Naive thymus-derived CD8-positive, alpha-beta T cell (primary cell): Measurements from ENCODE around the gene MYOZ2. TPM values are rescaled to one million over a fixed set of nuclear protein-coding genes. Genes with fewer than 3 reads are reported as not detected.
A peak's percentile ranks its signal among the peaks of the same experiment; 100 is the strongest.

Source experiments
- ATAC-seq, 2 donors: fragments of 150-1000 bp; cut with Tn5 transposase in 1 of 2; sonication (Bioruptor Pico), chemical (Tn5 transposase) in 1 of 2; 1 replicate in 1 of 2; 2 replicates in 1 of 2; pipeline ENCODE4 v1.10.0; 2021; ENCODE audit warnings: mild to moderate bottlenecking in 2 of 2, moderate library complexity in 2 of 2
- POLR2A ChIA-PET: fragments of 350-600 bp; sonication (Branson Sonifier 250); formaldehyde crosslinking; loops from one replicate; lab custom pipeline; 2021; ENCODE audit warnings: antibody characterized with exemption; lab: Charles Lee
- DNase-seq, 10 donors: peaks; one replicate each; pipeline versions ENCODE4 v3.0.0 to v3.0.0-alpha.2; 2020 to 2022
- H3K27ac Mint-ChIP-seq, 10 donors: one replicate each; pipeline ENCODE4 v1.8.0; 2020 to 2022; ENCODE audit warnings: mild to moderate bottlenecking in 10 of 10, mixed read lengths in 10 of 10, moderate library complexity in 4 of 10, inconsistent platforms in 1 of 10
- H3K27me3 Mint-ChIP-seq, 5 donors: one replicate each; pipeline ENCODE4 v1.8.0; 2021 to 2022; ENCODE audit warnings: mixed read lengths in 5 of 5
- H3K36me3 Mint-ChIP-seq, 3 donors: one replicate each; pipeline ENCODE4 v1.8.0; 2020 to 2022; ENCODE audit warnings: mixed read lengths in 3 of 3, mild to moderate bottlenecking in 2 of 3, inconsistent platforms in 1 of 3
- H3K4me1 Mint-ChIP-seq, 4 donors: one replicate each; pipeline ENCODE4 v1.8.0; 2021 to 2022; ENCODE audit warnings: mixed read lengths in 4 of 4
- H3K4me3 Mint-ChIP-seq, 10 donors: one replicate each; pipeline ENCODE4 v1.8.0; 2020 to 2022; ENCODE audit warnings: mild to moderate bottlenecking in 10 of 10, mixed read lengths in 10 of 10, moderate library complexity in 6 of 10, inconsistent platforms in 1 of 10
- H3K9me3 Mint-ChIP-seq, 9 donors: one replicate each; pipeline ENCODE4 v1.8.0; 2020 to 2022; ENCODE audit warnings: mixed read lengths in 9 of 9, mild to moderate bottlenecking in 3 of 9, inconsistent platforms in 1 of 9, moderate library complexity in 1 of 9
- polyA plus RNA-seq, 3 donors: library from polyadenylated mRNA; unstranded; fragments of 300-500 nt; fragmentation: Illumina TruSeq; gene quantifications; one replicate each; pipeline ENCODE4 v1.2.3, GENCODE V29; 2021
- total RNA-seq, 8 experiments: library from RNA in 2 of 8; stranded (reverse) in 2 of 8; gene quantifications; one replicate each; pipeline ENCODE4 v1.2.3 and lab custom pipeline; 2021 to 2026

Gene MYOZ2
- total and polyA plus RNA-seq, 5 experiments from 2014 or later, result not detected

DNA sequence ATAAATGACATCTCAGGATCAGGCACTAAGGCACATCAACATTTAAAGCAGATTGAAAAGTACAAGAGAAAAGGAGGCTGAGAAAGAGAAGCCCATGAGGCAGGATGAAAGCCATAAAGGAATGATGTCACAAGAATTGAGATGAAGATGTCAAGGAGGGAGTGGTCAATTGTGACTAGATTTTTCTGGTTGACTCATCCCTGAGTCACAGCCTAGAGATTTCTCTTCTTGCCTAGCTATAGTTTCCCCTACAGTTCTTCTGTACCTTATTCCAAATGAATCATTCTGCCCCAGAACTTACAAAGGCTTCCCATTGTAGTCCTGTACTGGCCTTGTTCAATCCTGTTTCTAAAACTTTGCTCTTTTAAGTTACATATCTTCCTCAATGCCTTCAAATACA lies 73.4 kb downstream of the MYOZ2 start:
- H3K9me3 Mint-ChIP-seq, result no peaks in the 10 kb centered on the region
- ATAC-seq, result no peak
- peaks cover 0 to 3% (median 0%) of the 10 kb centered on the region in 3 donors for H3K36me3 Mint-ChIP-seq
- peak overlapping the region in 1 of 10 donors; percentile 30 for H3K4me3 Mint-ChIP-seq
- H3K4me1 Mint-ChIP-seq, result peaks cover 8 to 49% (median 32%) of the 10 kb centered on the region in 4 donors
- POLR2A ChIA-PET, result no interaction called here
- no peak for DNase-seq
- peaks cover 0 to 6% (median 0%) of the 10 kb centered on the region in 5 donors for H3K27me3 Mint-ChIP-seq
- peak overlapping the region in 3 of 10 donors; percentile 5 to 66 (median 50) for H3K27ac Mint-ChIP-seq

DNA sequence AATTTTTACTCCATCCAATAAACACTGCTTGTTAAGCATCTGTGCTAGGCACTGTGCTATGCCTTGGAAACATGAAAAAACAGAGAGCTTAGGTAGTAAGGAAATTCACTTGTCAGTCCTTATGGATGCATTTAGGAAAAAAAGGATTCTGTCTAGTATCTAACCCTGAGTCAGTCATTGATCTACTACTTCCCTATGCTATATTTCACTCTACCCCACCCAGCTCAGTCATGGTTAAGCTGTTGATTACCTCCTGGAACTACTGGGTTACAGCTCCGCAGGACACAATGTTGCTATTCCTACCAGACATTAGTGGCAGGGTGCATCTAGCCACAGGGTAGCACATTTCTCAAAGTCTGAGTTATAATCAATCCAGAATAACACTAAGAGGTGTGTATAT lies 74.0 kb downstream of the MYOZ2 start:
- H3K4me3 Mint-ChIP-seq, result no peak overlapping the region

GRCh38 chr4:119210775-119211174 lies 75.1 kb downstream of the MYOZ2 start:
- Mint-ChIP-seq H3K27ac (peak overlapping the region in 7 of 10 donors; percentile 0 to 99 (median 73)), H3K36me3 (peaks cover 0 to 3% (median 0%) of the 10 kb centered on the region in 3 donors), H3K4me1 (peaks cover 11 to 52% (median 36%) of the 10 kb centered on the region in 4 donors), H3K9me3 (no peaks in the 10 kb centered on the region), H3K4me3 (peak overlapping the region; percentile 90 to 100 (median 95)), H3K27me3 (peaks cover 0 to 6% (median 0%) of the 10 kb centered on the region in 5 donors)
- POLR2A ChIA-PET, result no interaction called here
- no peak for DNase-seq
- no peak for ATAC-seq

More for the DNA sequence above, 74.0 kb downstream of the MYOZ2 start:
- peaks cover 0 to 6% (median 0%) of the 10 kb centered on the region in 5 donors for H3K27me3 Mint-ChIP-seq
- no peaks in the 10 kb centered on the region for H3K9me3 Mint-ChIP-seq
- POLR2A ChIA-PET, result no interaction called here
- DNase-seq (no peak), ATAC-seq (no peak)
- peak overlapping the region in 2 of 10 donors; percentile 50 to 66 for H3K27ac Mint-ChIP-seq
- peaks cover 0 to 3% (median 0%) of the 10 kb centered on the region in 3 donors for H3K36me3 Mint-ChIP-seq
- H3K4me1 Mint-ChIP-seq, result peaks cover 8 to 50% (median 34%) of the 10 kb centered on the region in 4 donors

GRCh38 chr4:119211867-119212233 lies 76.2 kb downstream of the MYOZ2 start:
- H3K27me3 Mint-ChIP-seq, result peaks cover 0 to 6% (median 0%) of the 10 kb centered on the region in 5 donors
- peak overlapping the region; percentile 92 to 100 (median 96) for H3K27ac Mint-ChIP-seq
- H3K4me3 Mint-ChIP-seq, result peak overlapping the region; percentile 90 to 100 (median 95)
- H3K36me3 Mint-ChIP-seq, result peaks cover 0 to 5% (median 0%) of the 10 kb centered on the region in 3 donors
- DNase-seq (no peak), ATAC-seq (peak; percentile 29 to 36)
- POLR2A ChIA-PET, result interaction anchor here (0.6 to 2.6 kb wide), 8 partner anchors 9 to 364 kb away, joined by 4 to 29 read pairs (median 6); a partner anchor contains a TSS
- peaks cover 11 to 49% (median 37%) of the 10 kb centered on the region in 4 donors for H3K4me1 Mint-ChIP-seq
- H3K9me3 Mint-ChIP-seq, result no peaks in the 10 kb centered on the region

DNA sequence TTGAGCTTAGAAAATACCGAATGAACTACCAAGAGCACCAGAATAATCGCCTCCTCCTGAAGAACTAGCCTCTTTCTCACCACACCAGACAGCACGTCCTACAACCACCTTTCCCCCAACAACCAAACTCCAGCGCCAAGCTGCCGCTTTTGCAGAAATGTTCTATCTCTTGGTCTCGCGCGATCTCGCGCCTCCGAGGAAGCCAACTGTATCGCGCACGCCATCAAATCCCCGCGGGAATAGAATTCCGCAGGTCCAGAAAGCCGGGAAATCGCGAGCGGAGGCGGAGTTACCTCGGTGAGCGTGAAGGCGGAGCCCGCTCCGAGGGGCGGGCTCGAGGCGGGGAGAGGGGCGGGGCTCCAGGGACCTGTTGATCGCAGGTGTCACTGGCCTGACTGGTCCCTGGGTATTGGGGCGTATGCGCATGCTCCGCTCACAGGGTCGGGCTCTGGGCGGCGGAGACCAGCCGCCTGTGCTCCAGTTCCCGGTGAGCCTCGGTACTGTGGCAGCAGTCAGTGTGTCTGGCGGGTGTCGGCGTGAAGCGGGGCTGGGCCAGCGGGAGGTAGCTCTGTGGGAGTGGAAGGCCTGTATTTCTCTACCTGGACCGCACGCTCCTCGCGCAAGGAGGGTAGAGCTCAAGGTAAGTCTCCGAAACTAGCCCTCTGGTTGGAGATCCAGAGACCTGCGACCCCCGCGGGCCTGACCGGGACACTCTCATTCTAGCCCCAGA lies 76.8 kb downstream of the MYOZ2 start, which contains the start of gene USP53:
Gene USP53, plus strand, starts transcription at position 480 of the 730 bp plus-strand sequence. CDS start 27,047 bp downstream, outside the sequence.
- Mint-ChIP-seq H3K4me3 (peak within 1 kb of the TSS; percentile 90 to 100 (median 95)), H3K9me3 (no peaks in the 10 kb centered on the region), H3K27me3 (peaks cover 0 to 6% (median 0%) of the 10 kb centered on the region in 5 donors), H3K27ac (peak within 1 kb of the TSS; percentile 92 to 100 (median 96)), H3K36me3 (peaks cover 2 to 6% (median 5%) of the 10 kb centered on the region in 3 donors), H3K4me1 (peaks cover 12 to 50% (median 40%) of the 10 kb centered on the region in 4 donors)
- DNase-seq (peak; percentile 93 to 99 (median 97)), ATAC-seq (peak; percentile 92)
- POLR2A ChIA-PET, result interaction anchor here (0.5 to 2.6 kb wide), 13 partner anchors 9 to 948 kb away, joined by 3 to 29 read pairs (median 4); a partner anchor contains a TSS

- Mint-ChIP-seq H3K9me3 (no peaks in the 10 kb centered on the region), H3K36me3 (peaks cover 9 to 13% (median 12%) of the 10 kb centered on the region in 3 donors), H3K27ac (peak overlapping the region; percentile 92 to 100 (median 96)), H3K27me3 (peaks cover 0 to 6% (median 0%) of the 10 kb centered on the region in 5 donors), H3K4me1 (peaks cover 18 to 56% (median 46%) of the 10 kb centered on the region in 4 donors), H3K4me3 (peak overlapping the region; percentile 90 to 100 (median 95))
- peak; percentile 26 to 39 for ATAC-seq
- POLR2A ChIA-PET, result interaction anchor here (0.7 to 2.6 kb wide), 12 partner anchors 8 to 242 kb away, joined by 3 to 29 read pairs (median 4); a partner anchor contains a TSS
- peak in 7 of 10 donors; percentile 27 to 63 (median 45) for DNase-seq
Measured at GRCh38 chr4:119212964-119213606, 77.5 kb downstream of the MYOZ2 start.

- no peak for ATAC-seq
- no peak for DNase-seq
- peaks cover 0 to 4% (median 0%) of the 10 kb centered on the region in 9 donors for H3K9me3 Mint-ChIP-seq
- peak overlapping the region in 1 of 10 donors; percentile 73 for H3K27ac Mint-ChIP-seq
- H3K4me3 Mint-ChIP-seq, result peak overlapping the region in 1 of 10 donors; percentile 37
- POLR2A ChIA-PET, result no interaction called here
- peaks cover 15 to 44% (median 27%) of the 10 kb centered on the region in 4 donors for H3K4me1 Mint-ChIP-seq
- no peaks in the 10 kb centered on the region for H3K27me3 Mint-ChIP-seq
- peaks cover 23 to 40% (median 33%) of the 10 kb centered on the region in 3 donors for H3K36me3 Mint-ChIP-seq
Measured at GRCh38 chr4:119218093-119218492, 82.5 kb downstream of the MYOZ2 start.

GRCh38 chr4:119221412-119221811 lies 85.8 kb downstream of the MYOZ2 start:
- peaks cover 7 to 46% (median 16%) of the 10 kb centered on the region in 4 donors for H3K4me1 Mint-ChIP-seq

DNA sequence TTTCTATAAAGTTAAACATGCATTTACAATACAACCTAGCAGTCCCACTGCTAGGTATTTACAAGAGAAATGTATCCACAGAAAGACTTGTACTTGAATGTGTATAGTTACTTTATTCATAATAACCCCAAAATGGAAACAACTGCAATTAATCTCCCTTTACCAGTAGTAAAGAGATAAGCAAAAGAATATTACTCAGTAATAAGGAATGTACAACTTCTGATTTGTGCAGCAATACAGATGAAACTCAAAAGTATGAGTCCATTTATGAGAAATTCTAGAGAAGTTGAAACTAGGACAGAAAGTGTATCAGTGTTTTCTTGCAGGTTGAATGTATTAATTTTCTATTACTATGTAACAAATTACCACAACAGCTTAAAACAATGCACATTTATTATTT lies 92.1 kb downstream of the MYOZ2 start:
- H3K4me1 Mint-ChIP-seq, result peaks cover 6 to 64% (median 22%) of the 10 kb centered on the region in 4 donors
- POLR2A ChIA-PET, result interaction anchor here (1.4 kb wide), 1 partner anchor 15 kb away, joined by 3 read pairs; the partner anchor contains the start of gene USP53

More at GRCh38 chr4:119221412-119221811, 85.8 kb downstream of the MYOZ2 start:
- Mint-ChIP-seq H3K4me3 (no peak overlapping the region), H3K27ac (peak overlapping the region in 1 of 10 donors; percentile 62), H3K9me3 (peaks cover 0 to 9% (median 2%) of the 10 kb centered on the region in 9 donors), H3K36me3 (peaks cover 33 to 58% (median 55%) of the 10 kb centered on the region in 3 donors), H3K27me3 (no peaks in the 10 kb centered on the region)
- ATAC-seq (no peak), DNase-seq (no peak)
- POLR2A ChIA-PET, result interaction anchor here (2.1 kb wide), 1 partner anchor 9 kb away, joined by 8 read pairs; the partner anchor contains the start of gene USP53

GRCh38 chr4:119228406-119228805 lies 92.8 kb downstream of the MYOZ2 start:
- no peak for ATAC-seq
- Mint-ChIP-seq H3K9me3 (peaks cover 0 to 9% (median 0%) of the 10 kb centered on the region in 9 donors), H3K4me1 (peaks cover 11 to 67% (median 25%) of the 10 kb centered on the region in 4 donors), H3K27ac (peak overlapping the region in 2 of 10 donors; percentile 17 to 40), H3K36me3 (peaks cover 11 to 44% (median 34%) of the 10 kb centered on the region in 3 donors), H3K27me3 (no peaks in the 10 kb centered on the region), H3K4me3 (no peak overlapping the region)
- DNase-seq, result no peak
- POLR2A ChIA-PET, result interaction anchor here (0.6 to 1.4 kb wide), 2 partner anchors 12 to 16 kb away, joined by 3 read pairs; partner anchors contain the start of gene USP53

More for the DNA sequence above, 92.1 kb downstream of the MYOZ2 start:
- no peak for DNase-seq
- H3K4me3 Mint-ChIP-seq, result peak overlapping the region in 1 of 10 donors; percentile 17
- H3K27ac Mint-ChIP-seq, result peak overlapping the region in 2 of 10 donors; percentile 23 to 40
- no peaks in the 10 kb centered on the region for H3K27me3 Mint-ChIP-seq
- H3K36me3 Mint-ChIP-seq, result peaks cover 17 to 50% (median 39%) of the 10 kb centered on the region in 3 donors
- H3K9me3 Mint-ChIP-seq, result peaks cover 0 to 9% (median 0%) of the 10 kb centered on the region in 9 donors
- no peak for ATAC-seq

- no peaks in the 10 kb centered on the region for H3K27me3 Mint-ChIP-seq
- H3K9me3 Mint-ChIP-seq, result peaks cover 0 to 3% (median 0%) of the 10 kb centered on the region in 9 donors
- no peak for DNase-seq
- H3K36me3 Mint-ChIP-seq, result peaks cover 4 to 34% (median 25%) of the 10 kb centered on the region in 3 donors
- H3K4me3 Mint-ChIP-seq, result peak overlapping the region in 1 of 10 donors; percentile 2
- no peak for ATAC-seq
- POLR2A ChIA-PET, result no interaction called here
- H3K27ac Mint-ChIP-seq, result peak overlapping the region in 7 of 10 donors; percentile 2 to 83 (median 28)
- H3K4me1 Mint-ChIP-seq, result peaks cover 20 to 72% (median 33%) of the 10 kb centered on the region in 4 donors
Measured at GRCh38 chr4:119229908-119230687, 94.5 kb downstream of the MYOZ2 start.
